Duodenal mucosa (tissue), 2 donors: Measurements from ENCODE around the gene NDC80.
A peak's percentile ranks its signal among the peaks of the same experiment; 100 is the strongest.

Source experiments
- H3K27ac ChIP-seq: one replicate; pipeline ENCODE4 v1.7.0; 2013; ENCODE audit warnings: low read depth, low read length
- H3K27me3 ChIP-seq, 2 donors: one replicate each; pipeline ENCODE4 v1.7.0; 2013; ENCODE audit warnings: low read length in 2 of 2, control low read depth in 1 of 2; ENCODE audit not compliant: insufficient read depth in 2 of 2, control insufficient read depth in 1 of 2
- H3K36me3 ChIP-seq, 2 donors: one replicate each; pipeline ENCODE4 v1.7.0; 2013; ENCODE audit warnings: low read length in 2 of 2, control low read depth in 1 of 2; ENCODE audit not compliant: insufficient read depth in 2 of 2, control insufficient read depth in 1 of 2
- H3K4me1 ChIP-seq, 2 donors: one replicate each; pipeline ENCODE4 v1.7.0; 2013; ENCODE audit warnings: low read length in 2 of 2, control low read depth in 1 of 2; ENCODE audit not compliant: insufficient read depth in 2 of 2, control insufficient read depth in 1 of 2
- H3K4me3 ChIP-seq, 2 donors: one replicate each; pipeline ENCODE4 v1.7.0; 2013; ENCODE audit warnings: low read length in 2 of 2, low read depth in 1 of 2
- H3K9ac ChIP-seq, 2 donors: one replicate each; pipeline ENCODE4 v1.7.0; 2013; ENCODE audit warnings: low read length in 2 of 2, low read depth in 1 of 2
- H3K9me3 ChIP-seq, 2 donors: one replicate each; pipeline ENCODE4 v1.7.0; 2013; ENCODE audit warnings: low read length in 2 of 2, control low read depth in 1 of 2; ENCODE audit not compliant: control insufficient read depth in 1 of 2

Gene NDC80

GRCh38 chr18:2554696-2555095 is 16.7 kb upstream of the NDC80 start:
- H3K4me3 ChIP-seq, result no peak overlapping the region
- no peak overlapping the region for H3K27ac ChIP-seq
- no peaks in the 10 kb centered on the region for H3K9me3 ChIP-seq
- no peaks in the 10 kb centered on the region for H3K4me1 ChIP-seq
- no peaks in the 10 kb centered on the region for H3K27me3 ChIP-seq
- peaks cover 0 to 14% of the 10 kb centered on the region in 2 donors for H3K36me3 ChIP-seq
- H3K9ac ChIP-seq, result no peak overlapping the region

DNA sequence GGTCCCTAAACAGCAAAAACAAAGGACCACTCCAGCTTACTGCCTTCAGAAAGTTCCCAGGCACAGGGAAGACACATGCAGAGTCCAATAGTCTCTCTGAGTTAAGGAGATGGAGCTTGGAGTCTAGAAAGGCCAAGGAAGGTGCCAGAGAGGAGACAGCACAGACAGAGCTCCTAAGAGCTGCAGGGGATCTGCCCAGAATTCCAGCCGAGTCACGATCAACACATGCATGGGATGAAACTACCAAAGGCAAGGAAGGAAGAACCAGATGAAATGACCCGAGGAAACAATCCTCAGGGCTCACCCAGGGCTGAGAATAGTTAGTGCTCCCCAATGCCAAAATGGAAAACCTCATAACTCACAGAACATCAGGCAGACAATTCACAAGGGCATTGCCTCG is 15.5 kb upstream of the NDC80 start:
- Histone ChIP-seq H3K9me3 (no peaks in the 10 kb centered on the region), H3K9ac (no peak overlapping the region), H3K4me1 (no peaks in the 10 kb centered on the region), H3K27me3 (no peaks in the 10 kb centered on the region), H3K4me3 (no peak overlapping the region), H3K27ac (no peak overlapping the region), H3K36me3 (peaks cover 0 to 9% of the 10 kb centered on the region in 2 donors)

DNA sequence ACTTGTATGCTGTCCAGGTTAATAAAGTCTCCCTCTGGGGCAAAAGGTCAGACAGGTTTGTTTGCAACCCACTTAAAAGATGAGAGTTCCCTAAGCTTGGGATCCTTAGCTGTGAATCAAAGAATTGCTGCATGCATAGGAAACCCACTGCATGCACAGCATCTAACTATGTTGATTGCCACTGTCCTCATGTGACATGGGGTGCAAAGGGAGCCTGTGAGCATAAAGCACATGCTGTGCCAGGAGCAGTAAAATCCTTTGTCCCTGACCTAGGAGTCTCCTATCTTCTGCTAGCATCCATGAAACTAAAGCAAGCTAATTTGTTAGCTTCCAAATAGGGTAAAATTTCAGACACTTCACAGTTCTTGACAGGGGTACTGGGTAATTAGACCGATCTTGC is 13.8 kb upstream of the NDC80 start:
- no peaks in the 10 kb centered on the region for H3K27me3 ChIP-seq

DNA sequence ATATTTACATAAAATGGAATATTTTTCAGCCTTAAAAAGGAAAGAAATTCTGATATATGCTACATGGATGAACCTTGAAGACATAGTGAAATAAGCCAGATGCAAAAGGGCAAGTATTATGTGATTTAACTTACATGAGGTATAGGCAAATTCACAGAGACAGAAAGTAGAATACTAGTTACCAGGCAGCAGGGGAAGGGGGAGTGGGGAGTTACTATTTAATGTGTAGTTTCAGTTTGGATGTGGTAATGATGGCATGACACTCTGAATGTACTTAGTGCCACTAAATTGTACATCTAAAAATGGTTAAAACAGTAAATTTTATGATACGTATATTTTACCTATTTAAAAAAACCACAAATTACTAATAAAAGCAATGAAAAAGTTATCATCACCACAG is 12.1 kb upstream of the NDC80 start:
- H3K27ac ChIP-seq, result no peak overlapping the region
- no peaks in the 10 kb centered on the region for H3K9me3 ChIP-seq
- H3K9ac ChIP-seq, result no peak overlapping the region
- no peaks in the 10 kb centered on the region for H3K27me3 ChIP-seq
- no peak overlapping the region for H3K4me3 ChIP-seq
- H3K4me1 ChIP-seq, result no peaks in the 10 kb centered on the region
- peaks cover 0 to 10% of the 10 kb centered on the region in 2 donors for H3K36me3 ChIP-seq

More for the DNA sequence above, 13.8 kb upstream of the NDC80 start:
- no peak overlapping the region for H3K4me3 ChIP-seq
- H3K9me3 ChIP-seq, result no peaks in the 10 kb centered on the region
- H3K9ac ChIP-seq, result no peak overlapping the region
- H3K36me3 ChIP-seq, result peaks cover 0 to 13% of the 10 kb centered on the region in 2 donors
- H3K27ac ChIP-seq, result no peak overlapping the region
- H3K4me1 ChIP-seq, result no peaks in the 10 kb centered on the region

DNA sequence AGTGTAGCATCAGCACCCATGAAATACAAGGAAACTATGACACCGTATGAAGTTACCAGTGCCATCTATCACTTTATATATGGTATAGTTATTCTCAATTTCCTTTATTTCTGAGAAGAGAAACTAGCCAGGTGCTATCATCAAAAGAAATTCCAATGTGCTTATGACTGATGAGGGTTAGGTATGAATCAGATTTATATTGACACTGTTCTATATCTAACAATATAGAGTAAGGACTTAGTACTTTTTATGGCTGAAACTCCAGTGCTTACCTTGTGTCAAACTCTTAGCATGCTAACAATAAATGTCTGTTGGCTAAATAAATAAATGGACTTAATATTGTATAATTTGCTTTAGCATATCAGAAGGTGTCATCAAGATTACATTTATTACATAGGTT is 7.0 kb upstream of the NDC80 start:
- no peak overlapping the region for H3K27ac ChIP-seq
- H3K27me3 ChIP-seq, result no peaks in the 10 kb centered on the region
- H3K9me3 ChIP-seq, result no peaks in the 10 kb centered on the region
- no peak overlapping the region for H3K4me3 ChIP-seq
- peaks cover under 1 to 8% of the 10 kb centered on the region in 2 donors for H3K4me1 ChIP-seq
- H3K9ac ChIP-seq, result no peak overlapping the region
- peaks cover 3 to 7% of the 10 kb centered on the region in 2 donors for H3K36me3 ChIP-seq

- Histone ChIP-seq H3K27me3 (no peaks in the 10 kb centered on the region), H3K4me1 (peaks cover 22 to 24% of the 10 kb centered on the region in 2 donors), H3K9ac (no peak overlapping the region), H3K27ac (no peak overlapping the region), H3K4me3 (no peak overlapping the region), H3K36me3 (peaks cover 3% of the 10 kb centered on the region in 2 donors), H3K9me3 (no peaks in the 10 kb centered on the region)
Measured at GRCh38 chr18:2568129-2568528, 3.2 kb upstream of the NDC80 start.

- Histone ChIP-seq H3K27me3 (no peaks in the 10 kb centered on the region), H3K9me3 (no peaks in the 10 kb centered on the region), H3K36me3 (peaks cover 3% of the 10 kb centered on the region in 2 donors), H3K27ac (no peak overlapping the region), H3K9ac (no peak overlapping the region), H3K4me1 (peaks cover 25% of the 10 kb centered on the region in 2 donors), H3K4me3 (no peak overlapping the region)
Measured at GRCh38 chr18:2568605-2569004, 2.8 kb upstream of the NDC80 start.

GRCh38 chr18:2569338-2570207 is 1.8 kb upstream of the NDC80 start:
- Histone ChIP-seq H3K9me3 (no peaks in the 10 kb centered on the region), H3K27me3 (no peaks in the 10 kb centered on the region), H3K9ac (peak overlapping the region; percentile 40 to 94), H3K36me3 (peaks cover 3% of the 10 kb centered on the region in 2 donors), H3K4me1 (peaks cover 25 to 31% of the 10 kb centered on the region in 2 donors), H3K4me3 (peak overlapping the region; percentile 79 to 89), H3K27ac (no peak overlapping the region)

DNA sequence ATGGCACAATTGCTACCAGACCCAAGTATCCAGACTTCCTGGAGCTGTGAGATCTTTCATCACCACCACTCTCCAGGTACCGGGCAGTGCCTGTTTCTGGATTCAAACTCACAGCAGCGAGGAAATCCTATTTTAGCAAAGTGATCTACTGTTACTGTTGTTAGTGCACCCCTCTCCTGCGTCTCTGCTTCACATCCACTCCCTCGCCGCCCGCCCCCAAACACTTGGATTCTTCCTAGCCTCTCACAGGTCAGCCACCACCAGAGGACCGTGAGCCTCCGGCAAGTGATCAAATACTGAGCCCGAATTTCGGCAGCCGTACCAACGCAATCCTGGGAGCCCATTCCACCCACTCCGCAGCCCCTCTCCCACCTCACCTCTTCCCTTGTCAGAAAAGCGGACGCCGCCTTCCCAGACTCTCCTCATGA is 571 bp upstream of the NDC80 start:
- H3K9me3 ChIP-seq, result no peaks in the 10 kb centered on the region
- H3K9ac ChIP-seq, result peak overlapping the region; percentile 90 to 94
- peaks cover 3% of the 10 kb centered on the region in 2 donors for H3K36me3 ChIP-seq
- H3K4me3 ChIP-seq, result peak overlapping the region; percentile 79 to 89
- peaks cover 25 to 31% of the 10 kb centered on the region in 2 donors for H3K4me1 ChIP-seq
- H3K27ac ChIP-seq, result peak overlapping the region; percentile 99
- H3K27me3 ChIP-seq, result no peaks in the 10 kb centered on the region

GRCh38 chr18:2572171-2572569 is 813 bp downstream of the NDC80 start:
- Histone ChIP-seq H3K27me3 (no peaks in the 10 kb centered on the region), H3K36me3 (no peaks in the 10 kb centered on the region), H3K27ac (no peak overlapping the region), H3K4me1 (peaks cover 25 to 31% of the 10 kb centered on the region in 2 donors), H3K4me3 (peak overlapping the region; percentile 79 to 89), H3K9me3 (no peaks in the 10 kb centered on the region), H3K9ac (peak overlapping the region; percentile 90 to 94)
